ENCODE data around the gene FANCL.

- no peak for TF ChIP-seq POLR2AphosphoS5 (IDR thresholded peaks at IDR 0.05)
- no peak for TF ChIP-seq POLR2A (IDR thresholded peaks at IDR 0.05)
Measured at GRCh38 chr2:58271826-58272225, 30.7 kb upstream of the FANCL start.
